ENCODE data around the gene ZNF318.

GRCh38 chr6:43318011-43318410, 51.4 kb downstream of the ZNF318 start:
- TF ChIP-seq CTCF (IDR thresholded peaks at IDR 0.05) (no peak), POLR2A (IDR thresholded peaks at IDR 0.05) (no peak)
